Fibroblast of peridontal ligament (primary cell): ENCODE results near the gene ZNF598.
"Not testable (repeated sequence)": the region's sequence is repeated elsewhere in the genome, so short reads cannot be mapped to it uniquely, and the experiment has no call there.

Experiments
- DNase-seq: peaks from one replicate; pipeline ENCODE4 v3.0.0-alpha.2; 2010; ENCODE audit errors: extremely low read depth

Gene ZNF598

GRCh38 chr16:1958715-1959268 lies 50.8 kb downstream of the ZNF598 start:
- no peak for DNase-seq

- not testable (repeated sequence) for DNase-seq
Measured at GRCh38 chr16:1958143-1958491, 51.5 kb downstream of the ZNF598 start.

- DNase-seq, result not testable (repeated sequence)
Measured at GRCh38 chr16:1957434-1958142, 52.0 kb downstream of the ZNF598 start.

GRCh38 chr16:1953734-1954133 lies 55.9 kb downstream of the ZNF598 start:
- no peak for DNase-seq

- DNase-seq, result no peak
Measured at GRCh38 chr16:1950559-1950958, 59.1 kb downstream of the ZNF598 start.

- DNase-seq, result no peak
Measured at GRCh38 chr16:1950047-1950446, 59.6 kb downstream of the ZNF598 start.

GRCh38 chr16:1949507-1949906 lies 60.1 kb downstream of the ZNF598 start:
- DNase-seq, result no peak
